GF-D8 (cell line): ENCODE data around the gene ZNF345.

Experiments
- DNase-seq: peaks from one replicate; lab custom pipeline; 2025; lab: John Stamatoyannopoulos, UW

Gene ZNF345

DNA sequence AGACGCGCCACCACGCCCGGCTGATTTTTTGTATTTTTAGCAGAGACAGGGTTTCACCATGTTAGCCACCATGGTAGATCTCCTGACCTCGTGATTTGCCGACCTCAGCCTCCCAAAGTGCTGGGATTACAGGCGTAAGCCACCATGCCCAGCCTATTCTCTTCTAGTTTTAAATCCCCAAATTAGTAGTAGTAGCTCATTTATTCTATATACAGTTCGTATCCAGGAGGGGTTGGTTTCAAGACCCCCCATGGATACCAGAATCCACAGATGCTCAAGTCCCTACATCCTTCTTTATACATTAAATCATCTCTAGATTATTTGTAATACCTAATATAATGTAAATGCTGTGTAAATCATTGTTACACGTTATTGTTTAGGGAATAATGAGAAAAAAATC, 67.4 kb downstream of the ZNF345 start:
- DNase-seq: no peak
